Activated gamma-delta T cell treated with Interleukin-2 at 50 U/mL for 16 hours (primary cell): ENCODE measurements around the gene CHRNA3.

Source experiments
- DNase-seq: peaks from one replicate; pipeline ENCODE4 v3.0.0-alpha.2; 2020

CHRNA3 gene

GRCh38 chr15:78635346-78635745 lies 14.6 kb upstream of the CHRNA3 start:
- DNase-seq, result no peak

GRCh38 chr15:78634210-78635145 lies 13.7 kb upstream of the CHRNA3 start:
- DNase-seq, result no peak

GRCh38 chr15:78633348-78633747 lies 12.6 kb upstream of the CHRNA3 start:
- DNase-seq, result no peak

- no peak for DNase-seq
Observed at GRCh38 chr15:78630886-78631633, 10.3 kb upstream of the CHRNA3 start.

- DNase-seq, result no peak
Observed at GRCh38 chr15:78629716-78630065, 8.9 kb upstream of the CHRNA3 start.

- DNase-seq, result no peak
Observed at GRCh38 chr15:78629031-78629715, 8.4 kb upstream of the CHRNA3 start.

GRCh38 chr15:78628227-78628626 lies 7.4 kb upstream of the CHRNA3 start:
- DNase-seq, result no peak

- no peak for DNase-seq
Observed at GRCh38 chr15:78627348-78627747, 6.6 kb upstream of the CHRNA3 start.

GRCh38 chr15:78626381-78626995 lies 5.7 kb upstream of the CHRNA3 start:
- DNase-seq, result no peak

GRCh38 chr15:78625606-78626280 lies 4.9 kb upstream of the CHRNA3 start:
- DNase-seq, result no peak

GRCh38 chr15:78624651-78625590 lies 4.1 kb upstream of the CHRNA3 start:
- DNase-seq, result no peak

- no peak for DNase-seq
Observed at GRCh38 chr15:78623786-78624497, 3.1 kb upstream of the CHRNA3 start.

- no peak for DNase-seq
Observed at GRCh38 chr15:78621810-78622402, 1.1 kb upstream of the CHRNA3 start.

- no peak for DNase-seq
Observed at GRCh38 chr15:78620021-78620526, 722 bp downstream of the CHRNA3 start.

- DNase-seq, result no peak
Observed at GRCh38 chr15:78619022-78619950, 1.5 kb downstream of the CHRNA3 start.

- peak; percentile 86 for DNase-seq
Observed at GRCh38 chr15:78618490-78618934, 2.3 kb downstream of the CHRNA3 start.

GRCh38 chr15:78618064-78618463 lies 2.7 kb downstream of the CHRNA3 start:
- DNase-seq, result no peak

GRCh38 chr15:78617516-78617915 lies 3.3 kb downstream of the CHRNA3 start:
- DNase-seq, result no peak

GRCh38 chr15:78617076-78617475 lies 3.7 kb downstream of the CHRNA3 start:
- no peak for DNase-seq
